Parathyroid adenoma (tissue), 2 donors: Measurements from ENCODE around the gene GNG2.

Experiments
- H2AFZ ChIP-seq: fragments of 300-600 bp; sonication (generic); one replicate; pipeline ENCODE4 v1.7.0; 2017; ENCODE audit warnings: antibody characterized with exemption, mild to moderate bottlenecking
- H3K27ac ChIP-seq: fragments of 300-600 bp; sonication (generic); one replicate; pipeline ENCODE4 v1.7.0; 2017
- H3K27me3 ChIP-seq: fragments of 300-600 bp; sonication (generic); one replicate; pipeline ENCODE4 v1.7.0; 2017; ENCODE audit warnings: low read length; ENCODE audit not compliant: control insufficient read depth, insufficient read depth
- H3K36me3 ChIP-seq: fragments of 300-600 bp; sonication (generic); one replicate; pipeline ENCODE4 v1.7.0; 2017; ENCODE audit warnings: low read length; ENCODE audit not compliant: control insufficient read depth, insufficient read depth
- H3K4me1 ChIP-seq: fragments of 300-600 bp; sonication (generic); one replicate; pipeline ENCODE4 v1.7.0; 2017; ENCODE audit warnings: control low read depth
- H3K4me2 ChIP-seq: fragments of 300-600 bp; sonication (generic); one replicate; pipeline ENCODE4 v1.7.0; 2017; ENCODE audit warnings: low read length
- H3K4me3 ChIP-seq: fragments of 300-600 bp; sonication (generic); one replicate; pipeline ENCODE4 v1.7.0; 2017; ENCODE audit warnings: low read depth, low read length
- H3K79me2 ChIP-seq: fragments of 300-600 bp; sonication (generic); one replicate; pipeline ENCODE4 v1.7.0; 2017; ENCODE audit warnings: control low read depth
- H3K9ac ChIP-seq: fragments of 300-600 bp; sonication (generic); one replicate; pipeline ENCODE4 v1.7.0; 2017; ENCODE audit warnings: mild to moderate bottlenecking
- H3K9me3 ChIP-seq: fragments of 300-600 bp; sonication (generic); one replicate; pipeline ENCODE4 v1.7.0; 2017; ENCODE audit warnings: low read length; ENCODE audit not compliant: control insufficient read depth
- CTCF ChIP-seq: fragments of 300-600 bp; sonication (generic); IDR thresholded peaks from one replicate; pipeline ENCODE4 v1.7.0; 2017; ENCODE audit warnings: antibody characterized with exemption, mild to moderate bottlenecking
- donor health status: primary hyperparathyroidism.

GNG2 gene

GRCh38 chr14:51825926-51826325 is 34.5 kb upstream of the GNG2 start:
- TF ChIP-seq CTCF = no peak
- no peak overlapping the region for H3K4me2 ChIP-seq
- no peak overlapping the region for H3K9ac ChIP-seq
- H2AFZ ChIP-seq = no peak overlapping the region
- no peaks in the 10 kb centered on the region for H3K27me3 ChIP-seq
- H3K27ac ChIP-seq = no peak overlapping the region
- no peaks in the 10 kb centered on the region for H3K36me3 ChIP-seq
- H3K4me3 ChIP-seq = no peak overlapping the region
- no peaks in the 10 kb centered on the region for H3K79me2 ChIP-seq
- H3K9me3 ChIP-seq = no peaks in the 10 kb centered on the region
- H3K4me1 ChIP-seq = no peaks in the 10 kb centered on the region

GRCh38 chr14:51828017-51828797 is 32.2 kb upstream of the GNG2 start:
- no peaks in the 10 kb centered on the region for H3K9me3 ChIP-seq
- no peaks in the 10 kb centered on the region for H3K27me3 ChIP-seq
- no peaks in the 10 kb centered on the region for H3K36me3 ChIP-seq
- no peak overlapping the region for H2AFZ ChIP-seq
- no peak overlapping the region for H3K27ac ChIP-seq
- H3K4me1 ChIP-seq = no peaks in the 10 kb centered on the region
- TF ChIP-seq CTCF = no peak
- no peak overlapping the region for H3K4me2 ChIP-seq
- no peak overlapping the region for H3K4me3 ChIP-seq
- H3K79me2 ChIP-seq = no peaks in the 10 kb centered on the region
- H3K9ac ChIP-seq = no peak overlapping the region

GRCh38 chr14:51834240-51834639 is 26.2 kb upstream of the GNG2 start:
- Histone ChIP-seq H2AFZ (no peak overlapping the region), H3K36me3 (no peaks in the 10 kb centered on the region), H3K27ac (no peak overlapping the region), H3K79me2 (no peaks in the 10 kb centered on the region), H3K9me3 (no peaks in the 10 kb centered on the region), H3K4me3 (no peak overlapping the region), H3K4me1 (no peaks in the 10 kb centered on the region), H3K27me3 (no peaks in the 10 kb centered on the region), H3K4me2 (no peak overlapping the region), H3K9ac (no peak overlapping the region)
- no peak for TF ChIP-seq CTCF

- no peaks in the 10 kb centered on the region for H3K36me3 ChIP-seq
- no peak for TF ChIP-seq CTCF
- no peak overlapping the region for H3K9ac ChIP-seq
- no peak overlapping the region for H3K27ac ChIP-seq
- H3K9me3 ChIP-seq = no peaks in the 10 kb centered on the region
- H2AFZ ChIP-seq = no peak overlapping the region
- H3K4me1 ChIP-seq = no peaks in the 10 kb centered on the region
- no peak overlapping the region for H3K4me3 ChIP-seq
- H3K4me2 ChIP-seq = no peak overlapping the region
- H3K79me2 ChIP-seq = no peaks in the 10 kb centered on the region
- H3K27me3 ChIP-seq = no peaks in the 10 kb centered on the region
Measured at GRCh38 chr14:51836417-51836816, 24.0 kb upstream of the GNG2 start.
